HG02840 (cell line): ENCODE measurements around the gene PTGR3.

ENCODE experiments used
- ATAC-seq: cut with Tn5 transposase; IDR thresholded peaks from one replicate; pipeline ENCODE4 v1.9.1; 2021; ENCODE audit warnings: mild to moderate bottlenecking, moderate library complexity, moderate number of reproducible peaks; ENCODE audit not compliant: unreplicated experiment, low FRiP score

PTGR3 gene

DNA sequence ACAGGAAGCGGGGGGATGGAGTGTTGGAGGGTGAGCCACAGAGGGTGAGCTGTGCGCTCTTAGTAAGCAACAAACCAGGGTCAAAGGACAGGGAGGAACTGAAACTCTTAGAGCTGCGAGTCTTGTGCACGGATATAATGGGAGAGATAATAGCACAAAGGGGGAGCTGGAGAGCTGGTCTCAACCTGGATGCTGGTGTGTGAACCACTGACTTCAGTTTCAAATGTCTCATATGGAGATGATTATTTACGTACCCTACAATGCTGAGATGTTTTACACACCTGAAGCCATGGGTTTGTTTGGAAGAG lies 35.9 kb downstream of the PTGR3 start:
- ATAC-seq = peak; percentile 99

- peak; percentile 14 for ATAC-seq
Observed at GRCh38 chr18:75172299-75173124, 36.4 kb downstream of the PTGR3 start.

- no peak for ATAC-seq
Observed at GRCh38 chr18:75170916-75171315, 38.0 kb downstream of the PTGR3 start.

DNA sequence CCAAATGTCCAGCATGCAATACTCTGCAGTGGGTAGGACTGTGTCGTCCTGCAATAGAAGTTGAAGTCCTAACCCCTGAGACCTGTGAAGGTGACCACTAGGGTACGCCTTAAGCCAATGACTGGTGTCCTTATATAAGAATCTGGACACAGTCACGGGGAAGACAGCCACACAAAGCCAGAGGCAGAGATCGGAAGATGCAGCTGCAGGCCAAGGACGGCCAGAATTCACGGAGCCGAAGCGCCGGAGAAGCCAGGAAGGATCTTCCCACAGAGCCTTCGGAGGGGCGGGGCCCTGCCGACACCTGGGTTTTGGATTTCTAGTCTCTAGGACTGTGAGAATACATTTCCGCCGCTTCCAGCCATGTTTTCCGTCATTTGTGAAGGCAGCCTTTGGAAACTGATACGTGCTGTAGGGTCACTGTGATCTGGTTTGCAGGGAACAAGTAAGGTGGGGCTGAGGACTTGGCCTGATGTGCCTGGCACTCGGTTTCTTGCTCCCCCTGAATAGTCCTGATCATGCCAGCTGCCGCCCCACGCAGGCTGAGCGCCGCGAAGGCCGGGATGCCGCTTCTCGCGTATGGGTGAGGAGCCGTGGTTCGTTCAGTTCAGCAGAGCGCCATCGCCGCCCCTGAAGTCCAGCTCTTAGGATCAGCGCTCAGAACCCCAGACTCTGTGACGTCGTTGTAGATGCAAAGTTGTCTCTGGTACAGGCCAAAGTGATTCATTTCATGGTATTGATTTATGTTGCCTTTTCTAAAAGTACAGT lies 38.7 kb downstream of the PTGR3 start:
- ATAC-seq = no peak

DNA sequence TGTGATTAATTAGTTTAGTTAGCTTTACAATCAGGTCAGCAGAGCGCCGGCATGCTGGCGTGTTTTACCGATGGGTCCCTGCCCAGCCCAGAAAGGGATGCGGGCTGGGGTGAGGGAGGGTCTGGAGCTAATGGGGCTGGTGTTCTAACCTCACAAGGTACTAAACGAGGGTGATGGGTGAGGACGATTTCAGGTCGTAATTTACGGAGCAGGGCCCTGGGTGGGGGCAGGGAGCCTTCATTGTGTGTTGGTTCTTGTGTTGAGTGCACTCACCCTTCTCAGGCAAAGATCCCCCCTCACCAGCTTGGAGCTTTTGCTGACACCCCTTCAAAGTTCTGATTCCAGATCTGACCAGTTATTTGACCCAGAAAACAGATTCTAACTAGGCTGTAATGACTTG lies 39.5 kb downstream of the PTGR3 start:
- ATAC-seq = no peak

DNA sequence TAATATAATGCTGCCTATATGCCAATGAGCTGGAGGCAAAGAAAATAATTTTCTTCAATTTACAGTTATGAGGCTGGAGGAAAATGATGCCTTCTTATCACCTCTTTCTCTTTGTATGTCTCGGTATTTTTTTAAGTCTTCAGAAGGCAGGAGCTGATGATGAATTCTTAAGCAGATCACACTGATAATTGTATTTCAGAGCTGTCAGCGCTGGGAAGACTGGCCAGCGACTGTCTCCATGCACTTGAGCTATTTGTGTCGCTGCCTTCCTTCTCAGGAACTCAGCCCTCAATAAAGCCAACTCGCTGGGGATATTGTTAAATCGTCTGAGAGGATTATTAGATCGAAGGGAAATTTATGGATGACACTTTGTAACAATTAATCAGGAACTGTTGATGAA lies 40.3 kb downstream of the PTGR3 start:
- no peak for ATAC-seq

DNA sequence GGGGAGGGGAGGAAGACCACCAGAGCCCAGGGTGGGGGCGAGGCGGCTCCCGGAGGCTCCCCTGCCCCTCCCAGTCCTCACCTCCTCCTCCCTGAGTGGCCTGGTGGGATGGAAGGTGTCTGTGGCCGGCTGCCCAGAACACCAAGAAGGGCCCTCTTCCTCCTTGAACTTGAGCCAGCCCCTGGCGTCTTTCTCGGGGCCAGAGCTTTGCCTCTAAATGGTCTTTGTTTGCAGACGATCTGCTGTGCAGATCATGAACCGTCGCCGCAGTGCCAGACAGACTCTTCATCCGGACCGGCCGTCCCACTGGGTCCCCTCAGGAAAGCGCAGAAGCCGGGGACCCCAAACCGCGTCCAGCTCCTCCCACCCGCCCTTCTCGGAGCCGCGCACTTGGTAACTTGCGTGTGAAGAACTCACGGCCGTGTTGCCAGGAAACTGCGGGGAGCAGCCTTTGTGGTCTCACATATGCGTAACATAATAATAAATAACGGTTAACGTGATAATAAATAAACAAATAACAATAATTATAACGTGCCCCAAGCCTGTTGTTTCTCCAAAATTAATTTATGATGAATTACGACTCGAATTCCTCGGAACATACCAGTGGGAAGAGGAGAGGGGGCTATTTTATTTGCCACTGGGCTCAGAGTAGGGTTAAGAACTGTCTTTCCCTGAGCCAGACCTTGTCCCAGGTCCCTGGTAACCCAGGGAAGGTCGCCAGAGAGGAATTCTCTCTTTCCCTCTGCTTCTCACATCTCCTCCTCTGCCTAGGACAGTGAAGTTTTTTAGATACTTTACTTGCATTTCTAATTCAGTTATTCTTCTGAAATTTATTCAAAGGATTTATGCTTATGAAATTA lies 41.0 kb downstream of the PTGR3 start:
- ATAC-seq = no peak

DNA sequence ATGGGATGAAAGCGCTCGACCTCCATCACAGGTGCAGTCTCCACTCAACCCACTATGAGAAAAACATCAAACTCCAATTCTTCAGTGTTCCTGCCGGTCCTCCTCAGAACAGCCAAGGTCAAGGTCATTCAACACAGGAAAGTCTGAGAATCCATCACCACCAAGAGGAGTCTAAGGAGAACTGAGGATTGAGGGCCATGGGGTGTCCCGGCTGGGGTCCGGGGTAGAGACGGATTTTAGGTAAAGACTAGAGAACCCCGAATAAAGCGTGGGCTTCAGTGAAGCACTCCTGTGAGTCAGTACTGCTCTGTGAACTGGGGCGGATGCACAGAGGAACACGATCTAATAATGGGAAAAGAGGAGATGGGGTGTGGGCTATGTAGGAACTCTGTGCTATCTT lies 41.8 kb downstream of the PTGR3 start:
- ATAC-seq = no peak

- no peak for ATAC-seq
Observed at GRCh38 chr18:75165926-75166325, 43.0 kb downstream of the PTGR3 start.

DNA sequence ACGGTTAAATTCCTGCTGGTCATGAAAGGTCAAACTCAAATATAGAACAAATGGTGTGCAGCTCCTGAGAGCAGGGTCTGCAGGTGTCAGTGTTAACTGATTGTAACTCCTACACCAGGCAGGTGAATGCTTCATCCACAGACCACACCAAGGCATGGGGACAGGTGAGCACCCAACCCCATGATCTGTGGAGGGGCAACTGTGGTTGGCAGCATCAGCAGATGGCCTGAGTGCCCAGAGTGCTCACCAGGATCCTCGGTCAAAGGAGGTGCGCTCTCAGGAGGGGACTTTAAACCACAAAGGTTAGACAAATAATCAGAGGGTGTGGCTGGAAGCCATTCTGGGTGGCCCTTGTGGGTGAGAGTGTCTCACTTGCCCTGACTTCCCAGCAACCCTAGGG lies 44.5 kb downstream of the PTGR3 start:
- no peak for ATAC-seq

DNA sequence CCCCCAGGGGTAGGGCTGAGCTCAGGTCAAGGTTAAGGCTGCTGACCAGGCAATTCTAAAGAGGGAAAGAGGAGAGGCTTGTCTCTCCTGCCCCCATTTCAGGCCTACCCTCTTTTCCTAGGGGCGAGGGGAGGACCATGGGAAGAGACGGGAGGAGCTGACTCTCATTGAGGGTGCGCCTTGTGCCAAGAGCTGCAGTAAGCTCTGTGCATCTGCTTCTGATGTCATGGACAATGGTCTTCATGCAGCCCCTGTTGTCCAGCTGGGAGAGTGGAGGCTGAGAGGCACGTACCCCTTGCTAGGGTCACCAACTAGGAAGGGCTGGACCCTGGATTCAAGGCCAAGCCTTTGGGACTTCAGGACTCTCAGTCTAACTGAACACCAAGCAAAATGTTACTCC lies 45.2 kb downstream of the PTGR3 start:
- ATAC-seq = no peak

DNA sequence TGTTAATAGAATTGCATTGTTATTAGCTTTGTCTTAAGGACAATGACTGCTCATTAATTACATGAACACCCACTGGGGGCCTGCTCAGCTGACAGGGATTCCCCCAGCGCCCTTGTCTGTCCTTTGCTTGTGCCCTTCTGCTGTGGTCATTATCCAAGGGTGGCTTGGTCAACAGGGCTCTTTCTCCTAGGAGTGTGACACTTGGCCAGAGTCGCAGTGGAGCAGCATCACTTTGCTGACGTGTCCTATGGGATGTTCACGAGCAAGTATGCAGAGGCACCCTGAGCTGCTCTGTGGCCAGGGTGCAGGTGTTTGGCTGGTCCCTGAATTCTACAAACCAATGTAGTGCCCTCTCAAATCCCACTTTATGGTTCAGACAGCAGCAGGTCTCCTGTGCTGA lies 46.0 kb downstream of the PTGR3 start:
- no peak for ATAC-seq

DNA sequence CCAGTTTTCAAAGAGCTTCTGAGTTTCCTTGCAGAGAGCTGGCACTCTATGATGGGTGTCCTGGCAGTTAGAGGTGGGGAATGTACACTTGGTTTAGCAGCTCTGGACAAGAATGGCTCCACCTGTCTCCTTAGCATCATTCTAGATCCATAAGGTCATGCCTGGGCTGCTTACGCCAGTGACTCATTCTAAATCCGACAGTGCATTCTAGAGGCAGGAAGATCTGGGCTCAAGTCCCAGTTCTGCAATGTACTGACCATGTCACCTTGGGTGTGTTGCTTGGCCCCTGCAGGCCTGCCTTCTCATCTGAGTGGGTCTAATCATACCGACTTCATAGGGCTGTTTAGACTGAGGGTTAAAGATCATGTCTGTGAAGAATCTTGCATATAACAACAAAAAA lies 46.5 kb downstream of the PTGR3 start:
- no peak for ATAC-seq

- ATAC-seq = no peak
Observed at GRCh38 chr18:75161256-75162028, 47.5 kb downstream of the PTGR3 start.

DNA sequence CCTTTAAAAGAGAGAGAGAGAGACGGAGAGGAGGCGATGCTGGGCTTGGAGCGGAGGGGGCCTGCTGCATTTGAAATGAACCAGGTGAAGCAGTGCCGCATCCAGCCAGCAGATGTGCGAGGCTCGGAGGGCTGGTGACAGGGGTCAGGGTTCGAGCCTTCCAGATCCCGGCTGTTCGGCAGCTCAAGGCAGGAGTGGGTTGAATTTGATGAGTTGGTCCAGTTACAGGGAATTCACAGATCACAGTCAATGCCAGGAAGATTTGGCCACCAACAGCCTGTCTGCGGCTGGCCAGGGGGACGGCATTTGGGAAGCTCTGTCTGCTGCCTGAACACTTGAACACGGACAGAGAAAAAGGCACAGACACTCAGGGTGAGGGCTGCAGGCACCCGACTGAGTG lies 48.6 kb downstream of the PTGR3 start:
- no peak for ATAC-seq

GRCh38 chr18:75159646-75160356 lies 49.1 kb downstream of the PTGR3 start:
- ATAC-seq = no peak

- ATAC-seq = no peak
Observed at GRCh38 chr18:75159238-75159518, 49.8 kb downstream of the PTGR3 start.
